Measurements from ENCODE around the gene UBC. TPM values are rescaled to one million over a fixed set of nuclear protein-coding genes. Genes with fewer than 3 reads are reported as not detected.

Gene UBC
- 1,000 to 10,000 TPM in 5 of 8 experiments, 100 to 1,000 TPM in 3; 779 to 1,904 (median 1,306) TPM for total RNA-seq

DNA sequence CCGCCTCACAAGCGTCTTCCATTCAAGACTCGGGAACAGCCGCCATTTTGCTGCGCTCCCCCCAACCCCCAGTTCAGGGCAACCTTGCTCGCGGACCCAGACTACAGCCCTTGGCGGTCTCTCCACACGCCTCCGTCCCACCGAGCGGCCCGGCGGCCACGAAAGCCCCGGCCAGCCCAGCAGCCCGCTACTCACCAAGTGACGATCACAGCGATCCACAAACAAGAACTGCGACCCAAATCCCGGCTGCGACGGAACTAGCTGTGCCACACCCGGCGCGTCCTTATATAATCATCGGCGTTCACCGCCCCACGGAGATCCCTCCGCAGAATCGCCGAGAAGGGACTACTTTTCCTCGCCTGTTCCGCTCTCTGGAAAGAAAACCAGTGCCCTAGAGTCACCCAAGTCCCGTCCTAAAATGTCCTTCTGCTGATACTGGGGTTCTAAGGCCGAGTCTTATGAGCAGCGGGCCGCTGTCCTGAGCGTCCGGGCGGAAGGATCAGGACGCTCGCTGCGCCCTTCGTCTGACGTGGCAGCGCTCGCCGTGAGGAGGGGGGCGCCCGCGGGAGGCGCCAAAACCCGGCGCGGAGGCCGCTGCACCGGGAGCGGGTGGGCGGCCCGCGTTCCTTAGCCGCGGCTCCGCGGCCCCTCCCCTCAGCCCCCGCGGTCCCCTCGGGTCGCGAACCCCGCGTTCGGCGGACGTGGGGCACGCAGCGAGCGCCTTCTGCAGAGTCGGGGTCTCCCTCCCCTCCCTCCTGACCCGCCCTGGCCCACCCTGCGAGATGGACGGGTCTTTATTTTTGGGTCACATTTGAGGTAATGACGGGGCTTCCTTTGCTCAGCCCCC, at the start of gene UBC:
UBC (minus strand) TSS at position 259 of the 847 bp plus-strand sequence. CDS start 879 bp downstream, outside the sequence.
- in situ Hi-C loops (cut with MboI; ENCODE audit: low pct_unique_long_range_greater_than_20kb in 2 of 9, low sequenced_read_pairs in 9 of 9, unreplicated experiment in 9 of 9) = no loop called here
- Histone ChIP-seq H3K27ac (peak within 1 kb of the TSS; percentile 100), H3K4me1 (replicated peaks in 1 of 2) (peaks cover 42 to 45% of the 10 kb centered on the region in 2 donors), H3K4me3 (peak within 1 kb of the TSS; percentile 77 to 99 (median 82))
- WGBS, 10 experiments = 0 to 3% (median 0%) methylated on average over 3 to 7 of the region's 85 CpGs; no CpG with 5 or more reads in 5 of the 10 experiments
- peak; percentile 6 to 47 (median 29) for ATAC-seq (replicated peaks in 6 of 8)

DNA sequence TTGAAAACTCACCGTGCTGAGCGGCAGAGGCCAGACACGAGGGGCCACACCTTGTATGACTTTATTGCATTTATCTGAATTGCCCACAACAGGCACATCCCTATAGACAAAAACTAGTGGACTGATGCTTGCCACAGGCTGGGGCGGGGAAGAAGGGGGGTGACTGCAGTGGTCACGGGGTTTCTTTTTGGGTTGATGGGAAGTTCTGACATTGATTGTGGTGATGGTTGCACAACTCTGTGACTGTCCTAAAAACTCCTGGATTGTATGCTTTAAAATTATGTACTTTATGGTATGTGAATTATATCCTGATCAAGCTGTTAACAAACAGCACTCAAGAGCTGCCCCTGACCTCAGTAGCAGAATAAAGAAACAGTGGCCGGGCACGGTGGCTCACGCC, 48.8 kb upstream of the UBC start:
- WGBS, 10 experiments = 97 to 100% (median 100%) methylated on average over 1 to 4 of the region's 8 CpGs; no CpG with 5 or more reads in 5 of the 10 experiments
- Histone ChIP-seq H3K27ac (no peak overlapping the region), H3K4me1 (replicated peaks in 1 of 2) (no peaks in the 10 kb centered on the region), H3K4me3 (no peak overlapping the region)
- in situ Hi-C loops (cut with MboI; ENCODE audit: low pct_unique_long_range_greater_than_20kb in 2 of 9, low sequenced_read_pairs in 9 of 9, unreplicated experiment in 9 of 9) = no loop called here
- no peak for ATAC-seq (replicated peaks in 6 of 8)

DNA sequence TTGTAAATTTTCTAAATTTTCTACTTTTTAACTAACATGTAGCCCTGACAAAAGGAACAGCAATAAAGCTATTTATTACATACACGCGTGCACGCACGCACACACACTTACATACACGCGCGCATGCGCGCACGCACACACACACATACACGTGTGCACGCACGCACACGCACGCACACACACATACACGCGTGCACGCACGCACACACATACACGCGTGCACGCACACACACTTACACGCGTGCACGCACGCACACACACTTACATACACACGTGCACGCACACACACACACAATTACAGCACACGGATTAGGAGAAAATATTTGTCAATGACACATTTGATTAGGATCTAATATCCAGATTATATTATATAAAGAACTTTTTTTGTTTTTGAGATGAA, 46.6 kb upstream of the UBC start:
- Histone ChIP-seq H3K4me3 (no peak overlapping the region), H3K27ac (no peak overlapping the region), H3K4me1 (replicated peaks in 1 of 2) (no peaks in the 10 kb centered on the region)
- in situ Hi-C loops (cut with MboI; ENCODE audit: low pct_unique_long_range_greater_than_20kb in 2 of 9, low sequenced_read_pairs in 9 of 9, unreplicated experiment in 9 of 9) = no loop called here
- no peak for ATAC-seq (replicated peaks in 6 of 8)
- 84 to 96% (median 88%) methylated on average over 7 to 27 of the region's 29 CpGs; no CpG with 5 or more reads in 1 of the 10 experiments for WGBS, 10 experiments

DNA sequence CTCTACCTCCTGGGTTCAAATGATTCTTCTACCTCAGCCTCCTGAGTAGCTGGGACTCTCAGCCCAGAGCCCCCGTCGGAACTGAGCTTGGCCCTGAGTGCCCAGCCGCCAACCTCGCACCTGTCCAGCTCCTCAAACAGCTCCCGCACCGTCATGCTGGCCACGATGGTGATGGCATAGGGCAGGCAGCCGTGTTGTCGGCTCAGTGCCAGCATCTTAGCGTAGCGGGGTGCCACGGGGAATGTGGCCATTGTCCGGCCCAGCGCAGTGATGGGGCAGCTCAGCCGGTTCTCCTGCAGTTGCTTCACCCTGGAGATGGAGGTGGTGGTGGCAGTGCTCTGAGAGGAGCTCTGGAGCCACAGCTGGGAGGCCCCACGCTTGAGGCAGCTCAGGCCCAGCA, 42.1 kb upstream of the UBC start:
- Histone ChIP-seq H3K27ac (no peak overlapping the region), H3K4me1 (replicated peaks in 1 of 2) (no peaks in the 10 kb centered on the region), H3K4me3 (no peak overlapping the region)
- peak in 1 of 8 experiments; percentile 15 for ATAC-seq (replicated peaks in 6 of 8)
- WGBS, 10 experiments = 80 to 100% (median 98%) methylated on average over 1 to 9 of the region's 16 CpGs; no CpG with 5 or more reads in 5 of the 10 experiments
- in situ Hi-C loops (cut with MboI; ENCODE audit: low pct_unique_long_range_greater_than_20kb in 2 of 9, low sequenced_read_pairs in 9 of 9, unreplicated experiment in 9 of 9) = no loop called here

DNA sequence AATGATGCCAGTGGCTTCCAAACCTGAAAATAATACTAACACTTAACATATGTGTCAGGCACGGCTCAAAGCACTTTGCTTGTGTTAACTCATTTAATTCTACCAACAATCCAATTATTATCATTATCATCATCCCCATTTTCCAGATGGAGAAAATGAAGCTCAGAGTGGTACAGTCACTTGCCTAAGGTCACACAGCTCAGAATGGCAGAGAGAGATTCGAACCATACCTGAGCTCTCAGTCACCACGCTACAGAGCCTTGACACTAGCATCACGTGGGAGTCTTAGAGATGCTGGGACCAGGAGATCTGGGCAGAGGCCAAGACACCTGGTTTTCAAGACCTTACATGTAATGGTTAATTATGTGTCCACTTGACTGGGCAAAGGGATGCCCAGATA, 40.3 kb upstream of the UBC start:
- H3K4me1 ChIP-seq (replicated peaks in 1 of 2) = no peaks in the 10 kb centered on the region
- ATAC-seq (replicated peaks in 6 of 8) = no peak
- no peak overlapping the region for H3K27ac ChIP-seq
- WGBS, 10 experiments = 83 to 100% (median 98%) methylated on average over 1 to 4 of the region's 4 CpGs; no CpG with 5 or more reads in 4 of the 10 experiments
- in situ Hi-C loops (cut with MboI; ENCODE audit: low pct_unique_long_range_greater_than_20kb in 2 of 9, low sequenced_read_pairs in 9 of 9, unreplicated experiment in 9 of 9) = no loop called here
- no peak overlapping the region for H3K4me3 ChIP-seq

DNA sequence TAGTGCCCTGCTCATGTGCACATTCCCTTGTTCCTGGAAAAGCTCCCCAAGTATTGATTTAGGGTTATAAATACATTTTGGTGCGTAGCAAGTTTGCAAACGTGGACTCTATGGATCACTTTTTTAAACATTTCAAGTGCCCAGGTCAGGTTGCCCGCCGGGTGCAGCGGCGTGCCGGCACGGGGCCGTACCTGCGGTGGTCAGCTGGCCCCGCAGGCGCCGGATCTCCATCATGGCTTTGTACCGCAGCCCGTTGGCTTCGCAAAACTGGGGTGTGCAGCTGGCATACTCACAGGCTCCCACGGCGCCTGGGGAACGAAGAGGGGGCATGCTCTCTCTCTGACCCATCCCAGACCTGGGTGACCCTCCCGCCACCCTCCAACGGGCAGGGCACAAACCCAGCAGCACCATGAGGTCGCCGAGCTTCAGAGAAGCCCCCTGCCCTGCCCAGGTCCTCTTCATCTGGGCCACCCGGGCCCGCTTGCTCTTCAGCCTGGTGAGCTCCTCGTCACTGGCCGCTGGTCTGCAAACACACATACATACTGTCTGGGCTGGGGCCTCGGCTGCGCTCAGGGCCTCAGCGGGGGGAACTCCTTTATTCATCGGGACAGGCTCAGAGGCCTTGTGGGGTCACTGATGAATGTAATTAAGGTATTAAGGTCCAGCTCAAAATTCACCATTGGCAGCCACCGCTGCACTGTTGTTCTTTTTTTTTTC, 39.4 kb upstream of the UBC start:
- in situ Hi-C loops (cut with MboI; ENCODE audit: low pct_unique_long_range_greater_than_20kb in 2 of 9, low sequenced_read_pairs in 9 of 9, unreplicated experiment in 9 of 9) = no loop called here
- no peak overlapping the region for H3K27ac ChIP-seq
- H3K4me1 ChIP-seq (replicated peaks in 1 of 2) = no peaks in the 10 kb centered on the region
- H3K4me3 ChIP-seq = no peak overlapping the region
- ATAC-seq (replicated peaks in 6 of 8) = no peak
- WGBS, 10 experiments = 89 to 94% (median 90%) methylated on average over 6 to 10 of the region's 32 CpGs; no CpG with 5 or more reads in 7 of the 10 experiments

DNA sequence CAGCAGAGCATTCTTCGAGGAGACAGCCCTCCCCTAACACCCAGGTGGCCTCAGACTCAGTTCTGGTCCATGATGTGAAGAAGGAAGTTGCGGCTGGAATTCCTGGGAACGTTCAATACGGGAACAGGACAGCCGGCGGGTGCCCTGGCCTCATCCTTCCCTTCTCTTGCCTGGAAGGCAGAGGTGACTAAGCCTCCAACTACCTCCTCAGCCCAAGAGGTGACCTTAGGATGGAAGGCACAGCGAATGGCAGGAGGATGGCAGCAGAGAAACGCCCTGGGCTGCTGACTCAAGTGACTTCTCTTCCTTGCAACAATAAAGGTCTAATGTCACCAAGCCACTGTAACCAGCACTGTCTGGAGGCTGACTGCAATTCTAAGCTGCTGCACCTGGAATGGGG, 38.4 kb upstream of the UBC start:
- no peak overlapping the region for H3K27ac ChIP-seq
- no peak overlapping the region for H3K4me3 ChIP-seq
- 80 to 100% methylated on average over 1 to 3 of the region's 8 CpGs; no CpG with 5 or more reads in 8 of the 10 experiments for WGBS, 10 experiments
- in situ Hi-C loops (cut with MboI; ENCODE audit: low pct_unique_long_range_greater_than_20kb in 2 of 9, low sequenced_read_pairs in 9 of 9, unreplicated experiment in 9 of 9) = no loop called here
- no peak for ATAC-seq (replicated peaks in 6 of 8)
- no peaks in the 10 kb centered on the region for H3K4me1 ChIP-seq (replicated peaks in 1 of 2)

DNA sequence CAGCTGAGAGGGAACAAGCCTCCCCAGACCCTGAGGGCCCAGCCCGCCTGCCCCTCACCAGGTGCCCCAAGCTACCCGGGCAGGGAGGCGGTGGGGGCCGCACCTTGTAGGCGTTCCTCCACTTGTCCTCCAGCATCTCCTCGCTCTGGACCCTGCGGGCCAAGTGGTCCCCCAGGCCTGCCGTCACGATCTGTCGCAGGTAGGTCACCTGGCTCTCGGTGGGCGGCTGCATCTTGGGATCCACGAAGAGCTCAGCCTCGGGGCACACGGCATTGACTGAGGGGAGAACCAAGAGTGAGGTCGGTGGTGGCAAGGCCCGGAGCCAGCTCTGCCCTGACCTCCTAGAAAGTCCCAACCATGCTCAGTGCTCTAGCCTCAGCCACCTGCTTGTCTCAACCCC, 37.8 kb upstream of the UBC start:
- 80 to 94% (median 92%) methylated on average over 1 to 7 of the region's 17 CpGs; no CpG with 5 or more reads in 7 of the 10 experiments for WGBS, 10 experiments
- Histone ChIP-seq H3K27ac (no peak overlapping the region), H3K4me1 (replicated peaks in 1 of 2) (no peaks in the 10 kb centered on the region), H3K4me3 (no peak overlapping the region)
- in situ Hi-C loops (cut with MboI; ENCODE audit: low pct_unique_long_range_greater_than_20kb in 2 of 9, low sequenced_read_pairs in 9 of 9, unreplicated experiment in 9 of 9) = no loop called here
- no peak for ATAC-seq (replicated peaks in 6 of 8)

DNA sequence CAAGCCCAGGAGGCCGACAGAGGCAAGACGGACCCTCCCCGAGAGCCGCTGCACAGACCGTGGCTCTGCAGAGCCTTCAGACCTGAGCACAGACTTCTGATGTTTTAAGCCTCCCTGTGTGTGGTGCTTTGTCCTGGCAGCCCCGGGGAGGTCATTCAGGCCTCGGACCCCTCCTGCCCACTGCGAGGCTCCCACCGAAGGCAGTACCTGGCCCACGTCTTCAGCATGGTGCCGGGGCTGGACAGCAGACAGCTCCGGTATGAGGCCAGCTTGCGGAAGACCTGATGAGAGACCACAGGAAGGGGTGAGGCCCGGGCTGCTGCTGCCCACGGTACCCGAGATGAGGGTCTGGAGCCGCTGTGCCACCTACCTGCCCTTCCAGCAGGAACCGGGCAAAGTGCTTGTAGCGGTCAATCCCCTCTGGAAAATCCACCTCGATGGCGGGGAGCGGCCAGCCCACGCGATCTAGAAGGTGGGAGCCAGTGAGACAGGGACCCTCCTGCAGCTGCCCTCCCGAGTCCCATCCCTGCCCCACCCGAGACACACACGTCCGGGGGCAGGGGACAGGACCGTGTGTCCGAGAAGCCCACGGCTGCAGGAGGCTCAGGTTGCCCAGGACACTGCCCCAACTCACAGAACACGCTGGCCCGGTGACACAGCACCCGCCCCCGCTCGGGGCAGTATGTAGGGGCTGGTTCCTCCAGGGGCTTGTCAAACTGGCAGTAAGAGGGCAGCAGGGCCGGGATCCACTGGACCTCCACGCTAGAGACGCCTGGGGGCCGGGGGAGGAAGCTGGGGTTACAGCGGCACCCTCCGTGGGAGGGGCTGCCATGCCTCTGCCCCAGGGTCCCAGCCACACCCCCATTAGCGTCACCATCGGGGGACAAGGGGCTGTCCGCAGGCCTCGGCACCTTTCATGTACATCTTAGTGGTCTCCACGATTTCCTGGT, 35.6 kb upstream of the UBC start:
- ATAC-seq (replicated peaks in 6 of 8) = no peak
- Histone ChIP-seq H3K27ac (no peak overlapping the region), H3K4me3 (no peak overlapping the region), H3K4me1 (replicated peaks in 1 of 2) (no peaks in the 10 kb centered on the region)
- WGBS, 10 experiments = 50 to 100% (median 97%) methylated on average over 1 to 9 of the region's 47 CpGs; no CpG with 5 or more reads in 4 of the 10 experiments
- in situ Hi-C loops (cut with MboI; ENCODE audit: low pct_unique_long_range_greater_than_20kb in 2 of 9, low sequenced_read_pairs in 9 of 9, unreplicated experiment in 9 of 9) = no loop called here

DNA sequence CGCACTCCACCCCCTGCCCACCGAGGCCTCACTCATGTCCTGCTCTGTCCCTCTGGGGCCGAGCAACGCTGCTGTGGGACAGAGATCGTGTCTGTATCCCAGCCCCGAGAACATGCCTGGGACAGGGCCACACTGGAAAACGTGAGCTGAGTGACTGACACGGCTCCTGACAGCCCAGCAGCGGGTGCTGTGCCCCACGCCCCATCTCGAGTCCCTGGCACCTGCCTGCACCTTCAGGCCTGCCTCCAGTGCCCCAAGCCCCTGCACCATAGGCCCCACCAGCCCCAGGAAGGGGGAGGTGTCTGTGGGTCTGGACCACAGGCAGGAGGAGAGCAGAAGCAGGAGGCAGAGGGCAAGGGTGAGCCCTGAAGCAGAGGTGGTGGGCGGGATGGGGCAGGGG, 34.6 kb upstream of the UBC start:
- WGBS, 10 experiments = 80 to 100% methylated on average over 1 to 2 of the region's 12 CpGs; no CpG with 5 or more reads in 8 of the 10 experiments
- in situ Hi-C loops (cut with MboI; ENCODE audit: low pct_unique_long_range_greater_than_20kb in 2 of 9, low sequenced_read_pairs in 9 of 9, unreplicated experiment in 9 of 9) = no loop called here
- no peak overlapping the region for H3K27ac ChIP-seq

DNA sequence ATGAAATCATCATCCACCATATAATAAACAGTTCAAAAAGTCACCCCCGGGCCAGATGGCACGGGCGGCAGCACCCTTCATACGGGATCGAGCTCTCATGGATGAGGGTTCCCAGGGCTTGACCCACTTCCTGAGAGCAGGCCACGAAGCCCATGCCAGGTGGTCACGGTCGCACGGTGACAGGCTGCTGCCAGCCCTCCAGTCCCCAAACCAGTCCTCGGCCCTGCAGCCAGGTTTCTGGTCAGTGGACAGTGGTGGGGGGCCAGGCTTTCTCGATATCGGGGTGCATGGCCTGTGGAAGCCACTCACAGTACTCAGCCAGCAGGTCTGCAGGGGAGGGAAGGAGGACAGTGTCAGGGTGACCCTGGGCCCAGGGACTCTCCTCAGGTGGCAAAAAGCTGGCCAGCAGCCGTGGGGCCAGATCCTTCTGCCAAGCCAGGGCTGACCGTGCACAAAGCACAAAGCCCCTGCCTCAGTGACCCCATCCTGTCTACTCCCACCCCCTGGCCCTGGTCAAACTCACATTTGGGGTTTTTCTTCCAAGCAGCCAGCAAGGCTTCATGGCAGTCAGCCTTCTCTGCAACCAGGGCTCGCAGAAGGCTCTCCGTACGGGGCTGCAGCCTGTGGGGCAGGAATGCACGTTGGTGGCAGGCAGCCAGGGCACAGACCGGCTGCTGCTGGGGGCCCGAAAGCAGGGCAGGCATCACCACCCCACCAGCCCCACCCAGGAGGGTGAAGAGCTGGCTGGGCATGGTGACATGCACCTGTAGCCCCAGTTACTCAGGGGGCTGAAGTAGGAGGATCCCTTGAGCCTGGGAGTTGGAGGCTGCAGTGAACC, 33.3 kb upstream of the UBC start:
- ATAC-seq (replicated peaks in 6 of 8) = no peak
- H3K27ac ChIP-seq = no peak overlapping the region
- in situ Hi-C loops (cut with MboI; ENCODE audit: low pct_unique_long_range_greater_than_20kb in 2 of 9, low sequenced_read_pairs in 9 of 9, unreplicated experiment in 9 of 9) = no loop called here
- H3K4me3 ChIP-seq = no peak overlapping the region
- H3K4me1 ChIP-seq (replicated peaks in 1 of 2) = no peaks in the 10 kb centered on the region
- WGBS, 10 experiments = 89 to 100% (median 93%) methylated on average over 1 to 7 of the region's 20 CpGs; no CpG with 5 or more reads in 6 of the 10 experiments

More for the DNA sequence above, 34.6 kb upstream of the UBC start:
- no peak for ATAC-seq (replicated peaks in 6 of 8)
- Histone ChIP-seq H3K4me1 (replicated peaks in 1 of 2) (no peaks in the 10 kb centered on the region), H3K4me3 (no peak overlapping the region)

DNA sequence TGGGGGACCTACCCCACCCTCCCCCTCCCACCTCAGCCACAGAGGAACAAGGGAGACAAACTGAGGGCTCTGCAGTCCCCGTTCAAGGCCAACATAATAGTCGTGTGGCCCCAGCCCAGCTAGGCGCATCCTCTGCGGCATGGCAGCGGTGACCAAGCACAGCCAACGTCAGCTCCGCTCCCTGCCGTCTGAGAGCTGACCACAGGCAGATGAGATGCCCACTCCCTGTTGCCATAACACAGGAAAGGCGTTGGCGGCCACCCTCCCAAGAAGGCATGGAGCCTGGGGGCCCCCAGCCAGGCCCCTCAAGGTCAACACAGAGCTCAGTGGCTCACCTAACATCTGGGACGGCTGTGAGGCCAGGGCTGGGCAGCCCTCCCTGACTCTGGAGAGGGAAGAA, 32.6 kb upstream of the UBC start:
- H3K4me1 ChIP-seq (replicated peaks in 1 of 2) = no peaks in the 10 kb centered on the region
- ATAC-seq (replicated peaks in 6 of 8) = no peak
- H3K27ac ChIP-seq = no peak overlapping the region
- no peak overlapping the region for H3K4me3 ChIP-seq
- in situ Hi-C loops (cut with MboI; ENCODE audit: low pct_unique_long_range_greater_than_20kb in 2 of 9, low sequenced_read_pairs in 9 of 9, unreplicated experiment in 9 of 9) = no loop called here
- 93 to 100% methylated on average over 3 to 5 of the region's 11 CpGs; no CpG with 5 or more reads in 8 of the 10 experiments for WGBS, 10 experiments
